HepG2 (cell line): Measurements from ENCODE around the gene MTHFS. TPM values are rescaled to one million over a fixed set of nuclear protein-coding genes. Genes with fewer than 3 reads are reported as not detected.
"Not testable (repeated sequence)": the region's sequence is repeated elsewhere in the genome, so short reads cannot be mapped to it uniquely, and the experiment has no call there.

Source experiments
- ATAC-seq: fragments of 200-7000 bp; cut with Tn5 transposase; 3 replicates; pipeline ENCODE4 v1.9.1; 2020; ENCODE audit warnings: mild to moderate bottlenecking, moderate library complexity
- BruUV-seq: library from RNA; stranded (reverse); fragments of 400-500 nt; replicated peaks from 2 replicates; lab custom pipeline; 2021; lab: Mats Ljungman, UMichigan
- CTCF ChIA-PET: fragments of 300-600 bp; formaldehyde crosslinking; extraction: SDS; loops from one replicate; lab custom pipeline; 2021; ENCODE audit warnings: low total read pairs, inconsistent platforms, low intra/inter-chr PET ratio; lab: Yijun Ruan, JAX
- POLR2A ChIA-PET: fragments of 350-600 bp; sonication (Branson Sonifier 250); formaldehyde crosslinking; loops from one replicate; lab custom pipeline; 2020; ENCODE audit warnings: antibody characterized with exemption, inconsistent platforms; lab: Yijun Ruan, JAX
- DNase-seq: peaks from one replicate; pipeline ENCODE4 v3.0.0-alpha.2; 2015; ENCODE audit warnings: low spot score
- FAIRE-seq: peaks from 3 replicates; lab custom pipeline; 2011; peaks lifted over from hg19 to GRCh38; lab: Jason Lieb, UNC
- H2AFZ ChIP-seq: one replicate; pipeline ENCODE4 v1.6.1; 2011; ENCODE audit warnings: low read length, inconsistent platforms
- H3K27ac ChIP-seq: fragments of 300-600 bp; 3 replicates; pipeline ENCODE4 v1.8.0; 2011; ENCODE audit warnings: mixed run types, mild to moderate bottlenecking, mixed read lengths, low read length, inconsistent platforms; ENCODE audit not compliant: insufficient read depth; ENCODE audit errors: extremely low read length
- H3K27me3 ChIP-seq, 2 experiments: fragments of 200-600 bp in 1 of 2; 2 replicates in 1 of 2; 3 replicates in 1 of 2; pipeline versions ENCODE4 v1.6.0 to v1.8.0; 2011; ENCODE audit warnings: low read length in 2 of 2, mild to moderate bottlenecking in 2 of 2, moderate library complexity in 2 of 2, inconsistent platforms in 1 of 2; ENCODE audit not compliant: insufficient read depth in 2 of 2, control insufficient read depth in 1 of 2
- H3K36me3 ChIP-seq, 2 experiments: fragments of 200-600 bp in 1 of 2; replicated peaks in 1 of 2; 2 replicates in 1 of 2; 3 replicates in 1 of 2; pipeline versions ENCODE4 v1.5.1 to v1.8.0; 2011; ENCODE audit warnings: low read length in 2 of 2, inconsistent platforms in 1 of 2; ENCODE audit not compliant: insufficient read depth in 2 of 2, control insufficient read depth in 1 of 2
- H3K4me1 ChIP-seq: 2 replicates; pipeline ENCODE4 v1.5.1; 2012; ENCODE audit warnings: low read length, inconsistent platforms; ENCODE audit not compliant: insufficient read depth
- H3K4me2 ChIP-seq: 2 replicates; pipeline ENCODE4 v1.6.0; 2011; ENCODE audit warnings: low read depth, low read length, inconsistent platforms
- H3K4me3 ChIP-seq, 3 experiments: fragments of 200-600 bp in 1 of 3; sonication (generic), shearing (Covaris generic) in 1 of 3; replicated peaks in 1 of 3; 2 replicates each; pipeline ENCODE4 v1.5.1; 2011 to 2016; ENCODE audit warnings: low read length in 3 of 3, inconsistent platforms in 2 of 3, low read depth in 2 of 3, mild to moderate bottlenecking in 2 of 3, control low read depth in 1 of 3, mixed read lengths in 1 of 3; ENCODE audit not compliant: insufficient read depth in 1 of 3
- H3K79me2 ChIP-seq: one replicate; pipeline ENCODE4 v1.6.1; 2011; ENCODE audit warnings: low read length, inconsistent platforms; ENCODE audit not compliant: insufficient read depth
- H3K9ac ChIP-seq: 2 replicates; pipeline ENCODE4 v1.6.0; 2011; ENCODE audit warnings: mild to moderate bottlenecking, low read depth, low read length, inconsistent platforms; ENCODE audit not compliant: insufficient read depth
- H3K9me3 ChIP-seq: 2 replicates; pipeline ENCODE4 v1.5.1; 2012; ENCODE audit warnings: mild to moderate bottlenecking, low read length
- H4K20me1 ChIP-seq: 2 replicates; pipeline ENCODE4 v1.6.0; 2011; ENCODE audit warnings: inconsistent platforms, mild to moderate bottlenecking, low read length, moderate library complexity; ENCODE audit not compliant: insufficient read depth
- CEBPB ChIP-seq: IDR thresholded peaks from 2 replicates; pipeline ENCODE4 v1.6.1; 2011; ENCODE audit warnings: low read depth, low read length, improper control_type of control experiment, borderline replicate concordance
- CEBPG ChIP-seq: IDR thresholded peaks from 2 replicates; pipeline ENCODE4 v1.6.1; 2016
- CREM ChIP-seq, 2 experiments: sonication (generic) in 1 of 2; formaldehyde crosslinking in 1 of 2; IDR thresholded peaks; 2 replicates each; pipeline versions ENCODE4 v1.4.0 to v1.6.1; 2016 to 2020; ENCODE audit warnings: antibody characterized with exemption in 1 of 2, mild to moderate bottlenecking in 1 of 2, missing genetic modification reagents in 1 of 2
- EP300 ChIP-seq, 3 experiments: sonication (generic) in 1 of 3; formaldehyde crosslinking in 1 of 3; IDR thresholded peaks; 2 replicates each; pipeline versions ENCODE4 v1.5.1 to v1.6.1; 2011 to 2020; ENCODE audit warnings: low read depth in 2 of 3, low read length in 2 of 3, borderline replicate concordance in 1 of 3, improper control_type of control experiment in 1 of 3, mild to moderate bottlenecking in 1 of 3, missing genetic modification reagents in 1 of 3, moderate library complexity in 1 of 3
- FOXA1 ChIP-seq, 2 experiments: fragments of 450-650 bp in 1 of 2; sonication (generic) in 1 of 2; formaldehyde crosslinking in 1 of 2; IDR thresholded peaks; 2 replicates each; pipeline versions ENCODE4 v1.4.0 to v1.6.1; 2016 to 2020; ENCODE audit warnings: missing genetic modification reagents in 1 of 2
- FOXA3 ChIP-seq: IDR thresholded peaks from 2 replicates; pipeline ENCODE4 v1.6.1; 2016; ENCODE audit warnings: missing genetic modification reagents, missing compliant biosample characterization
- HNF4A ChIP-seq: sonication (generic); formaldehyde crosslinking; IDR thresholded peaks from 2 replicates; pipeline ENCODE4 v1.4.0; 2020; ENCODE audit warnings: missing genetic modification reagents
- MIER3 ChIP-seq: IDR thresholded peaks from 2 replicates; pipeline ENCODE4 v1.6.1; 2016; ENCODE audit warnings: missing compliant biosample characterization, borderline replicate concordance
- NR2C2 ChIP-seq: sonication (generic); formaldehyde crosslinking; IDR thresholded peaks from 2 replicates; pipeline ENCODE4 v1.4.0; 2020; ENCODE audit warnings: missing genetic modification reagents, mild to moderate bottlenecking, moderate library complexity, borderline replicate concordance
- RARA ChIP-seq: IDR thresholded peaks from 2 replicates; pipeline ENCODE4 v1.6.1; 2016; ENCODE audit warnings: missing genetic modification reagents, missing compliant biosample characterization
- TBL1XR1 ChIP-seq: fragments of 150-350 bp; IDR thresholded peaks from 2 replicates; pipeline ENCODE4 v1.6.1; 2014; ENCODE audit warnings: borderline replicate concordance, low read length; ENCODE audit not compliant: partially characterized antibody
- THAP11 ChIP-seq: IDR thresholded peaks from 2 replicates; pipeline ENCODE4 v1.6.1; 2016; ENCODE audit warnings: missing biosample characterization, missing genetic modification reagents
- WGBS: methylation state at CpG from one replicate; pipeline ENCODE4 v1.1.6; 2017; ENCODE audit warnings: low lambda C conversion rate; 5-methylcytosine and 5-hydroxymethylcytosine counted together
- in situ Hi-C: cut with HindIII; loops from 2 replicates; pipeline ENCODE4 v1.10.0; 2017; ENCODE audit warnings: low pct_unique_long_range_greater_than_20kb; ENCODE audit not compliant: extremely low pct_ligation_motif_present
- intact Hi-C: fragments of 100-400 bp; cut with micrococcal nuclease; formaldehyde crosslinking; loops from one replicate; pipeline ENCODE4 v1.10.0; 2022; ENCODE audit not compliant: unreplicated experiment
- polyA plus RNA-seq, 8 experiments: library from polyadenylated mRNA; depleted of rRNA in 3 of 8; stranded (reverse) in 7 of 8; unstranded in 1 of 8; fragments of >200 nt; fragmentation: Illumina TruSeq in 4 of 8; extraction: Trizol in 4 of 8; gene quantifications; 2 replicates each; pipeline versions ENCODE4 v1.2.1 to v1.2.3, GENCODE V29; 2011 to 2016; ENCODE audit warnings: low read depth in 4 of 8, missing spikeins in 1 of 8, mixed read lengths in 1 of 8; ENCODE audit not compliant: insufficient read depth in 1 of 8
- total RNA-seq, 5 experiments: library from RNA; depleted of rRNA; stranded (reverse); fragments of >200 nt; fragmentation: Illumina TruSeq; extraction: Trizol; gene quantifications; 2 replicates each; pipeline ENCODE4 v1.2.3, GENCODE V29; 2016; ENCODE audit warnings: low read depth in 1 of 5
- TF ChIP-seq, protein P1 (sequence below): IDR thresholded peaks from 2 replicates; pipeline ENCODE4 v1.4.0; 2020; ENCODE audit warnings: mild to moderate bottlenecking, missing genetic modification reagents
- TF ChIP-seq, protein P2 (sequence below), 2 experiments: fragments of 450-650 bp in 1 of 2; sonication (generic) in 1 of 2; formaldehyde crosslinking; IDR thresholded peaks; 2 replicates each; pipeline versions ENCODE4 v1.5.0 to v1.8.0; 2020 to 2022; ENCODE audit warnings: mild to moderate bottlenecking in 1 of 2, missing genetic modification reagents in 1 of 2
- TF ChIP-seq, protein P3 (sequence below): IDR thresholded peaks from 2 replicates; pipeline ENCODE4 v1.6.1; 2016; ENCODE audit warnings: mild to moderate bottlenecking
- TF ChIP-seq, protein P4 (sequence below): IDR thresholded peaks from 2 replicates; pipeline ENCODE4 v1.6.1; 2018; ENCODE audit warnings: missing genetic modification reagents

Gene MTHFS
- total and polyA plus RNA-seq, 2 of the 13 experiments (the other 11 are each of a cell fraction or from before 2014, with no cell fraction given), result 37.0 to 49.7 TPM

DNA sequence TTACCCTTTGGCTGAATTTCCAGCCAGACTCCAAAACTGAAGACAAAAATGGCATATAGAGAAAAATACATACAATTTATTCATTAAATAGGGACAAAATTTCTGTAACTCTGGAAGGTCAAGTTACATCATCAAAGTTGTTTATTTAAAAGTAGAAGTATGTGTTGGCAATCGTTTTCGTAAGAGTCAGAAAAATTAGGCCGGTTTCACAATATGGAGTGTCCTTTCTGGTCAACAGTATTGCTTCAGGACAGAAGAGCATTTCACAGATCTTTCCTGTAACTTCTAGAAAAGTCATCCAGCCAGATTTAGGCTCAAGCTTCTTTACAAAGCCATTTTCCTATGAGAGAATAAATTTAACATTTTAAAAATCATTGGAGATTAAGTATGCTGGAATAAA, 2.0 kb upstream of the MTHFS start:
- H2AFZ ChIP-seq; H3K9ac ChIP-seq; TF ChIP-seq FOXA1 (IDR thresholded peaks at IDR 0.05); CREM (CRISPR knock-in tag; IDR thresholded peaks at IDR 0.05); EP300 (CRISPR knock-in tag; IDR thresholded peaks at IDR 0.05; ENCODE audit: borderline replicate concordance): not testable (repeated sequence)
- peak; percentile 23 for FAIRE-seq
- peak; percentile 46; the same call in 1 of the 2 replicates for TF ChIP-seq RARA
- 0 out of 2 replicates have a peak, but pooled peaks have one; percentile 24 for TF ChIP-seq FOXA1 (CRISPR knock-in tag; IDR thresholded peaks at IDR 0.05)
- TF ChIP-seq CEBPB, result peak; percentile 89
- TF ChIP-seq FOXA3 (CRISPR knock-in tag), result peak; percentile 68; the same call in 1 of the 2 replicates
- TF ChIP-seq CREM (IDR thresholded peaks at IDR 0.05), result 0 out of 2 replicates have a peak, but pooled peaks have one; percentile 17
- TF ChIP-seq, protein P1, sequence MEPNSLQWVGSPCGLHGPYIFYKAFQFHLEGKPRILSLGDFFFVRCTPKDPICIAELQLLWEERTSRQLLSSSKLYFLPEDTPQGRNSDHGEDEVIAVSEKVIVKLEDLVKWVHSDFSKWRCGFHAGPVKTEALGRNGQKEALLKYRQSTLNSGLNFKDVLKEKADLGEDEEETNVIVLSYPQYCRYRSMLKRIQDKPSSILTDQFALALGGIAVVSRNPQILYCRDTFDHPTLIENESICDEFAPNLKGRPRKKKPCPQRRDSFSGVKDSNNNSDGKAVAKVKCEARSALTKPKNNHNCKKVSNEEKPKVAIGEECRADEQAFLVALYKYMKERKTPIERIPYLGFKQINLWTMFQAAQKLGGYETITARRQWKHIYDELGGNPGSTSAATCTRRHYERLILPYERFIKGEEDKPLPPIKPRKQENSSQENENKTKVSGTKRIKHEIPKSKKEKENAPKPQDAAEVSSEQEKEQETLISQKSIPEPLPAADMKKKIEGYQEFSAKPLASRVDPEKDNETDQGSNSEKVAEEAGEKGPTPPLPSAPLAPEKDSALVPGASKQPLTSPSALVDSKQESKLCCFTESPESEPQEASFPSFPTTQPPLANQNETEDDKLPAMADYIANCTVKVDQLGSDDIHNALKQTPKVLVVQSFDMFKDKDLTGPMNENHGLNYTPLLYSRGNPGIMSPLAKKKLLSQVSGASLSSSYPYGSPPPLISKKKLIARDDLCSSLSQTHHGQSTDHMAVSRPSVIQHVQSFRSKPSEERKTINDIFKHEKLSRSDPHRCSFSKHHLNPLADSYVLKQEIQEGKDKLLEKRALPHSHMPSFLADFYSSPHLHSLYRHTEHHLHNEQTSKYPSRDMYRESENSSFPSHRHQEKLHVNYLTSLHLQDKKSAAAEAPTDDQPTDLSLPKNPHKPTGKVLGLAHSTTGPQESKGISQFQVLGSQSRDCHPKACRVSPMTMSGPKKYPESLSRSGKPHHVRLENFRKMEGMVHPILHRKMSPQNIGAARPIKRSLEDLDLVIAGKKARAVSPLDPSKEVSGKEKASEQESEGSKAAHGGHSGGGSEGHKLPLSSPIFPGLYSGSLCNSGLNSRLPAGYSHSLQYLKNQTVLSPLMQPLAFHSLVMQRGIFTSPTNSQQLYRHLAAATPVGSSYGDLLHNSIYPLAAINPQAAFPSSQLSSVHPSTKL (CRISPR knock-in tag), result peak; percentile 71; the same call in 1 of the 2 replicates
- TF ChIP-seq THAP11 (CRISPR knock-in tag), result 0 out of 2 replicates have a peak, but pooled peaks have one; percentile 24
- peak in 1 of 2 experiments; percentile 53; a peak in 2 of 4 replicates for TF ChIP-seq EP300 (IDR thresholded peaks at IDR 0.05; ENCODE audit: low read depth in 2 of 2, low read length in 2 of 2)
- TF ChIP-seq NR2C2 (CRISPR knock-in tag), result peak; percentile 37; the same call in 1 of the 2 replicates
- TF ChIP-seq TBL1XR1, result peak; percentile 25
- TF ChIP-seq, protein P2, sequence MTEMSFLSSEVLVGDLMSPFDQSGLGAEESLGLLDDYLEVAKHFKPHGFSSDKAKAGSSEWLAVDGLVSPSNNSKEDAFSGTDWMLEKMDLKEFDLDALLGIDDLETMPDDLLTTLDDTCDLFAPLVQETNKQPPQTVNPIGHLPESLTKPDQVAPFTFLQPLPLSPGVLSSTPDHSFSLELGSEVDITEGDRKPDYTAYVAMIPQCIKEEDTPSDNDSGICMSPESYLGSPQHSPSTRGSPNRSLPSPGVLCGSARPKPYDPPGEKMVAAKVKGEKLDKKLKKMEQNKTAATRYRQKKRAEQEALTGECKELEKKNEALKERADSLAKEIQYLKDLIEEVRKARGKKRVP (CRISPR knock-in tag; IDR thresholded peaks at IDR 0.05), result peak in 1 of 2 experiments; percentile 83; a peak in 2 of 4 replicates
- TF ChIP-seq, protein P3, sequence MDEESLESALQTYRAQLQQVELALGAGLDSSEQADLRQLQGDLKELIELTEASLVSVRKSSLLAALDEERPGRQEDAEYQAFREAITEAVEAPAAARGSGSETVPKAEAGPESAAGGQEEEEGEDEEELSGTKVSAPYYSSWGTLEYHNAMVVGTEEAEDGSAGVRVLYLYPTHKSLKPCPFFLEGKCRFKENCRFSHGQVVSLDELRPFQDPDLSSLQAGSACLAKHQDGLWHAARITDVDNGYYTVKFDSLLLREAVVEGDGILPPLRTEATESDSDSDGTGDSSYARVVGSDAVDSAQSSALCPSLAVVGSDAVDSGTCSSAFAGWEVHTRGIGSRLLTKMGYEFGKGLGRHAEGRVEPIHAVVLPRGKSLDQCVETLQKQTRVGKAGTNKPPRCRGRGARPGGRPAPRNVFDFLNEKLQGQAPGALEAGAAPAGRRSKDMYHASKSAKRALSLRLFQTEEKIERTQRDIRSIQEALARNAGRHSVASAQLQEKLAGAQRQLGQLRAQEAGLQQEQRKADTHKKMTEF (CRISPR knock-in tag), result peak; percentile 34; the same call in 1 of the 2 replicates
- TF ChIP-seq MIER3 (CRISPR knock-in tag), result peak; percentile 42; the same call in 1 of the 2 replicates
- TF ChIP-seq, protein P4, sequence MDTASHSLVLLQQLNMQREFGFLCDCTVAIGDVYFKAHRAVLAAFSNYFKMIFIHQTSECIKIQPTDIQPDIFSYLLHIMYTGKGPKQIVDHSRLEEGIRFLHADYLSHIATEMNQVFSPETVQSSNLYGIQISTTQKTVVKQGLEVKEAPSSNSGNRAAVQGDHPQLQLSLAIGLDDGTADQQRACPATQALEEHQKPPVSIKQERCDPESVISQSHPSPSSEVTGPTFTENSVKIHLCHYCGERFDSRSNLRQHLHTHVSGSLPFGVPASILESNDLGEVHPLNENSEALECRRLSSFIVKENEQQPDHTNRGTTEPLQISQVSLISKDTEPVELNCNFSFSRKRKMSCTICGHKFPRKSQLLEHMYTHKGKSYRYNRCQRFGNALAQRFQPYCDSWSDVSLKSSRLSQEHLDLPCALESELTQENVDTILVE (CRISPR knock-in tag), result 0 out of 2 replicates have a peak, but pooled peaks have one; percentile 26
- TF ChIP-seq HNF4A (CRISPR knock-in tag), result peak; percentile 33; the same call in 1 of the 2 replicates
- TF ChIP-seq CEBPG (CRISPR knock-in tag), result peak; percentile 80

More for the DNA sequence above, 2.0 kb upstream of the MTHFS start:
- H3K4me1 ChIP-seq, result peaks cover 46% of the 10 kb centered on the region
- BruUV-seq, H3K36me3 ChIP-seq, H3K4me3 ChIP-seq, intact Hi-C loops, H3K27me3 ChIP-seq, CTCF ChIA-PET, H4K20me1 ChIP-seq, ATAC-seq, H3K9me3 ChIP-seq: not testable (repeated sequence)
- peak overlapping the region; percentile 58 for H3K27ac ChIP-seq
- POLR2A ChIA-PET, result interaction anchor here (4.9 kb wide), 1 partner anchor 24 kb away, joined by 40 read pairs; no protein-coding TSS in a partner anchor
- peak overlapping the region; percentile 15 for H3K4me2 ChIP-seq
- peaks cover 25% of the 10 kb centered on the region for H3K79me2 ChIP-seq
- WGBS, result 17% methylated on average over 3 of the region's 3 CpGs
- in situ Hi-C loops, result loop anchor here (5.0 to 25.0 kb wide), 2 partner anchors 94 to 264 kb away; partner anchors contain the start of gene FAH
- DNase-seq, result peak; percentile 68
